TTC549 (cell line): ENCODE measurements around the gene RMND1.
"Not testable (repeated sequence)": the region's sequence is repeated elsewhere in the genome, so short reads cannot be mapped to it uniquely, and the experiment has no call there.

ENCODE experiments used
- FAIRE-seq: peaks from 2 replicates; lab custom pipeline; 2012; peaks lifted over from hg19 to GRCh38; lab: Jason Lieb, UNC

RMND1 gene

DNA sequence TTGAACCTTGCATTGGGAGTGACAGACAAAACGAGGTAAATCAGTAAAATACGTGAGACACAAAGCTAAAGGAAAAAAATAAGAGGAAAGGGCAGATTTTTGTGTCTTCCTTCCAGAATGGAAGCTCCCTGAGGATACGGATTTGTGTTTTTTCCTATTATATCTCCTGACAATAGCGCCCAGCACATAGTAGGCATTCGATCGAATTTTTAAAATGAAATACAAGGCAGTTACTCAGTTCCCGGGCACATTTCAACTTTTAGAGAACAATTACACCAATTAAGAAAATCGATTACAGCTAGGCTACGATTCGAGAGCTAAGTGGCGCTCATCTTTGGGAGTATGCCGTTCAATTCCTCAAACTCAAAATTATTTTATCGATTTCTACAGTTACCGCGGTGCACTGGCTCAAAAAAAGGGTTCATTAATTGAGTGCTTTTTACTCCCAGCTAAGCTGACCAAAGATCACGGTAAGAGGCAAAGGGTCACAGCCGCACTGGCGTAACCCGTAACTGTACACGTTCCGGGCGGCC, 443 bp downstream of the RMND1 start:
- no peak for FAIRE-seq

GRCh38 chr6:151450928-151451327, 998 bp downstream of the RMND1 start:
- not testable (repeated sequence) for FAIRE-seq

- no peak for FAIRE-seq
Observed at GRCh38 chr6:151448623-151449022, 3.3 kb downstream of the RMND1 start.

DNA sequence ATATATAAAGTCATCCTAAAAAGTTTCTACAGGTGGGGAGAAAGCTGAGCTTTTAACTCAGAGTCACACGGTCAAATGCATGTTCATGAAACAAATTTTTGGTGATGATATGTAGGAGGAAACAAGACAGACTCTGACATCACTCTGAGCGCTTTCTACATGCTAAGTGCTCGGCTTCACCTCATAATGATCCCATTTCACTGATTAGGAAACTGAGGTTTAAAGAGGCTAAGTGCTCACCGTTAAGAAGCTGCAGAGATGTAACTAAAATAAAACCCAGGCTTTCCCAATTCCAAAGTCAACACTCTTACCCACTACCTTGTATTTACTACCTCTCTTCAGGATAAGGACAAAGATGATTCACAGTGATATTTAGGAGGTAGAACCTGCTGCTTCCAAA, 4.7 kb downstream of the RMND1 start:
- no peak for FAIRE-seq

DNA sequence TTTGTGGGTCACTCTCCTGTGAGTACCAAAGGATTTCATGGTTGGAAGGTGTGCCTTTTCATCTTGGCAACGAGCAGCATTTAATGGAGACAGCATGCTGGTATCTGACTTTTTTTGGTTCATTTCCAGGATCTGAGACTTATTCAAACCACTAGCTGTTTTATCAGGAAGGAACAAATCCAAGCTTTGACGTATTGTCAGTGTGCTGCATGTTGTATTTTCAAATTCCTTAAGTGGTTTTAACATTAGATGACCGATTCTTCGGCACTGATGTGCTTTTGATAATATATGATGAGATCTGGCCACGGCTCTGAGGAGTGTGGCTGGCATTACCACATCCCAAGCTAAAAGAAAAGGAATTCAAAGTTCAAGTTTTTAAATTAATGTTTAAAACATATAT, 6.4 kb downstream of the RMND1 start:
- FAIRE-seq = no peak

GRCh38 chr6:151443911-151444621, 7.9 kb downstream of the RMND1 start:
- no peak for FAIRE-seq

DNA sequence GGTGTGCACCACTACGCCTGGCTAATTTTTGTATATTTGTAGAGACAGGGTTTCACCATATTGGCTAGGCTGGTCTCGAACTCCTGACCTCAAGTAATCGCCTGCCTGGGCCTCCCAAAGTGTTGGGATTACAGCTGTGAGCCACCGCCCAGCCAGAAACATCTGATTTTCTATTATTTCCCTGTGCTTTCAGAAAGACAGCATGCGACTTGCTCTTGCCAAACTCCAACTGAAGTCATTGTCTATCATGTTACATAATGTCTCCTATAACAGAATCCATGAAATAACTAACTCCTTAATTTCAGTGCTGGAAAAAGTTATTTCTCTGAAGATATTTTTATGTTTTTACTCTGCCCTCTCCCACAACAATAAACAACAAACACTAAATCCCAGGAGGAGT, 8.5 kb downstream of the RMND1 start:
- no peak for FAIRE-seq

DNA sequence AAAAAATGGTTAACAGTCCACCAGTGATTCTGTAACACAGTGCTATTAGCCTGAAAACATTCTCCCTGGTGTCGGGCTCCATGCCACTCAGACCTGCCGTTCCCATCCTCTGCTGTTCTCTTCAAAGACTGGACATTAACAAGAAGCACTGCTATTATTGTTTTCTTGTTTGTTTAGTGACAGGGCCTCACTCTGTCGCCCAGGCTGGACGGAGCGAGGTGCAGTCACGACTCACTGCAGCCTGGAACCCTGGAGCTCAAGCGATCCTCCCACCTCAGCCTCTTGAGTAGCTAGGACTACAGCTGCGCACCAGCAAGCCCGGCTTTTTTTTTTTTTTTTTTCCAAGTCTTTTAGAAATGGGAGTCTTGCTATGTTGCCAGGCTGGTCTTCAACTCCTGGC, 9.6 kb downstream of the RMND1 start:
- FAIRE-seq = no peak

- no peak for FAIRE-seq
Observed at GRCh38 chr6:151441390-151442166, 10.3 kb downstream of the RMND1 start.

DNA sequence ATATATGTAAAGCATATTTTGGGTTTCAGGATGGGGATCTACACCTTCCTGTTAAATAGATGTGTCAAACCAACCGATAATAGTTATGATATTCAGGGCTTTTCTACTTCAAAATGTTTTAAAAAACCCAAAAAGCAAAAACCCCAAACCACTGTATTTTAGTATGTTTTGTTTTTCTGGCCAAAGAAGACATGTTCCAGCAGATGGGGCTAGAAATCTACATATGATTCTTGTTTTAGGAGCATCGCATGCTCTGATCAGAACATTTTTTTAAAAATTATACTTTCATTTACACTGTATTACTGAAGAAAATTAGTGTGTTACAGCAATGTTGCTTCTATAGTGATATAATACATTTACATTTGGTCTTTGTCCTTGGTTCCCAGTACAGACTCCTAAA, 11.0 kb downstream of the RMND1 start:
- no peak for FAIRE-seq

DNA sequence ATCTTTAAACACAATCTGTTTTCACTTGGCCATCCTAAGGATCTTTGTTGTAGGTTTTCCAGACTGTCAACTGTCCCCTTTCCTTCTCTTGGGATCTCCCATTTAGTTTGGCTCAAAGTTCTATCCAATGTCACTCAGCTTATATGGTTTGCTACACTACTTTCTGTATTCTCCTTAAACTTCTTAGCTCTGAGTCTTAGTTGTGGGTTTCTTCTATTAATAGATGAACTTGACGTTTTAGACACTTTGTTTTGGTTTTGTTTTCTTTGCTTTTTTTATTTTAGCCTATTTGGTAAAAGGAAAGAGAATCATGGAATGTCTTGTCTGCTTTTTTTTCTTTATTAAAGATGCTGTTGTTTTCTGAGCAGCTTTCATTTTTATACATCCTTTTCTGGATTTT, 11.4 kb downstream of the RMND1 start:
- FAIRE-seq = no peak

GRCh38 chr6:151437401-151437800, 14.5 kb downstream of the RMND1 start:
- FAIRE-seq = no peak

DNA sequence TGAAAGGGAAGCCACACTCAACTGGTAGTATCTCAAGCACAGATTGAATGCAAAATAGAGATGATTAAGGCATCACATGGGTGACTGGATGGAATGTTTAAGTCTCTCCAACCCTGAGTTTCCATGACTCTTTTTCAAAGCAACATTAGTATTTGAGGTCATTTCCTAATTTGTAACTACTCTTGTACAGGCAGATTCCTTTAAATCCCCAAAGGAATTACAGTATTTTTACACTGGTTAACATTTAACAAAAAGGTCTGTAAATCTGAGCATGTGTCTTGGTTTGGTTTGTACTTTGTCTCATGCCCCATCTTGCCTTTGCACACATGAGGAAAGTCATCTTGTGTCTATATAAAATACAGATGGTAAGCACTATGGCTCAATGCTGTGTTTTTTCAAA, 15.1 kb downstream of the RMND1 start:
- no peak for FAIRE-seq

GRCh38 chr6:151436300-151436699, 15.6 kb downstream of the RMND1 start:
- no peak for FAIRE-seq

DNA sequence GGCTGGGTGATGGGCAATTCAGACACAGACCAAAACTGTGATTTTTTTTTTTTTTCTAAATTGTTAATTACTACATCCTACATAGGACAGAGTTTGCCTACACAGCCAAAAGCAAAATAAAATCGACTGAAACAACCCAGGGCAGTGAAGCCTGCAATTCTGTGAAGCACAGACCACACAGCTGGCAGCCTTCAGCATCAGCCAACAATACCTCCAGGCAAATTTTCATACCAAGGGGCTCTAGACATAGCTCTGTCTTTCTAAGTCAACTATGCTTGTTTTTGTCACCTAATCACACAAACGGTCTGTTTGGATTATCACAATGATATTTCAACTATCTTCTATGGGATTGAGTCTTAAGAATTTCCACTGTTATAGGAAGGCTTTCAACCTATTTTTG, 17.6 kb downstream of the RMND1 start:
- no peak for FAIRE-seq

DNA sequence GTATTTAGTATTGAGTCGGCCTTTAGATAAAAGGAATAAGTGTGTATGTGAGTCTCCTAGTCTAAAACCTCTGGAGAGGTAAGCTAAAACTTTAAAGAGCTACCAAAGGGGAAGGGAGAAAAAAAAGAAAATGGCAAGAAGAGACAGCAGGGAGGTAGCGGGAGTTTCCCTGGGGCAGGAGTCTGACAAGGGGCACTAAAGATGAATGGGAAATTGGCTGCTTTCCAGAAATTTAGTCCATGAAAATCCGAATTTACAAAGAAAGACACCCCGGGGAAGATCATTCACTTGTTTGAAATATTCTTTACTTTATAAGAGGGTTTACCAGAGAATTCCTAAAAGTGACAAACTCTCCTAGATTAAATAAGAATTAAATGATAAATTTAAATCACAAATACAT, 19.3 kb downstream of the RMND1 start:
- FAIRE-seq = no peak

DNA sequence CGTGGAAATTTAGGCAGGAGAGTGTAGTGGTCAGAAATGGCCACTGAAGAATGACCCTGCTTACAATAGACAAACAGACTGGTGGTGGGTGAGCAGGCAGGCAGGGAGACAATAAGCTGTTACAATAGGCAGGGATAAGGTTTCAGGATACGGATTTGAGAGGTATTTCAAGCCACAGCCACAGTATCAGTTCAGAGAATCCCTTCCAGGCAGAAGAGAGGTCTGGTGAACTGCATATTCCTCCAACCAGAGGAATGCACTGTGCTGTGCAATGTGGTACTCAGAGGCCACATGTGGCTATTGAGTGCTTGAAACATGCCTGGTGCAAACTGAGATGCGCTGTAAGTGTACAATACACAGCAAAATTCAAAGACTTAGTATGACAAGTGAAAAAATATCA, 20.6 kb downstream of the RMND1 start:
- no peak for FAIRE-seq

DNA sequence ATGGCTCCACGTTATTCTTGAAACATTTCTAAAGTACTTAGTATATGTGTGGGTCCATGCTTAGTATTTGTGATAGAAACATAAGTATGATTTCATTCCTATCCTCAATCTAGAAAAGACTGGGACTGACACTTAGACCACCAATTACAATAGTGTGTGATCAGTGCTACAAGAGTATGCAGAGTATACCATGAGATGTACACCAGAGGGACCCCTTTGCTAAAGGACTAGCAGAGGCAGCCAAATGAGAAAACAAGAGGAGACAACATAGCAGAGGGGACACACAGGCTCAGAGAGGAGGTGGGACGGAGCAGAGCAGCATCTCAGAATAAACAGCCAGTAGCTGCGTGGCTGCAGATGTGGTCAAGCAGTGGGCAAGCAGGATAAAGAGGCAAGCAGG, 21.0 kb downstream of the RMND1 start:
- no peak for FAIRE-seq

DNA sequence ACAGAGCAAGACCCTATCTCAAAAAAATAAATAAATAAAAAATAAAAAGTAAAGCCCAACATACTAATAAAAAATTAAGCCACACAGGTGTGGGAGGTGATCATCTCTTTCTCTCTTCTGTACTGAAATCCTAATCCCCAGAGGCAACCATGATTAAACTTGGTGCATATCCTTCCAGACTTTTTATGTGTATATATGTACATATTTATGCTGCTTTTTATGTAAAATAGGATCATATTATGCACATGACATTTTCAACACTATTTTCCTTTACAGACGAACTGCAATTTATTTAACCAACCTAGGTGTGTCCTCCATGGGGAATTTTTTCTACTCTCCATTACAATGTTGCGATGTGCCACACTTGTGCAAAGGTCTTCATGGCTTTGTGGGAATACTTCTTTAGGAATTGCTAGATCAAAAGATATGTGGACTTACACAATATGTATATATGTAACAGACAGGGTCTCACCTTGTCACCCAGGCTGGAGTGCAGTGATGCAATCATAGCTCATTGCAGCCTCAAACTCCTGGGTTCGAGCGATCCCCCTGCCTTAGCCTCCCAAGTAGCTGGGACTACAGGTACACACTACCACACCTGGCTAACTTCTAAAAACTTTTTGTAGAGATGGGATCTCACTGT, 23.7 kb downstream of the RMND1 start:
- FAIRE-seq = no peak

DNA sequence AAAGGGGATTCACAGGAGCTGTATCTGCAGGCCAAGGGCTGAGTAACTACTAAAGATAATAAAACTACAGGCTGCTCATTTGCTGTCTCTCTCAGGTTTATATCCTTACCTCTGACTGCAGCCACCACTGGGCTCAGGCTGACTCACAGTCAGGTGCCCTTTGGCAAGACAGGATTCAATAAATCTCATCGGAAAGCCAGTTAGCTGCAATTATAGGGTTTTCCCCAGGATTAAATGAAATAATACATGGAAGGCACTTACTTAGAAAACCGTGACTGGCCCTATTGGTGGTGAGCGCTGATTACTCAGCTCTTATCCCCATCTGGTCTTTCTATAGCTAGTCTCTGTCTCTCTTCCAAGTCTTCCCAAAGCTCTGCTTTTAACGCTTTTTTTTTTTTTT, 26.4 kb downstream of the RMND1 start:
- FAIRE-seq = no peak

DNA sequence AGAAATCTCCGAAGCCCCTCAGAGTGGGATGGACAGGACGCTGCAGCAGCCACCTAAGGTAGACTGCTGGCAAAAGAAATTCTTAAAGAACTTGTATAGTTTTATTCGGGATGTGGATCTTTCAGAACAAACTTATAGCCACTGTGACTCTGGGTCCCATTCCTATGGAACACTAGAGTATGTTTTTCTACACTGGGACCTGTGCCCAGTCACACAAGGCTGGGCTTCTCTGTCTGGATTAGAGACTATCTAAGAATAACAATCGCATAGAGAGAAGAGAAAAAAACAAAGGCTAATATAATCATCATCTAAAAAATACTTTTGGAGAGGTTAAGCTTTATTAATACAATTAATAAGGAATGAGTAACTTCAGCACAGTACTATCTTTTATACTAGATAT, 28.9 kb downstream of the RMND1 start:
- FAIRE-seq = no peak

- no peak for FAIRE-seq
Observed at GRCh38 chr6:151417477-151417876, 34.4 kb downstream of the RMND1 start.

GRCh38 chr6:151414641-151415260, 37.2 kb downstream of the RMND1 start:
- no peak for FAIRE-seq
